Epithelial cell of esophagus (primary cell): Measurements from ENCODE around the gene OR4D9.
A peak's percentile ranks its signal among the peaks of the same experiment; 100 is the strongest.

Source experiments
- DNase-seq: peaks from one replicate; pipeline ENCODE4 v3.0.0; 2010; ENCODE audit warnings: low read depth
- H3K4me3 ChIP-seq: 2 replicates; pipeline ENCODE4 v1.5.1; 2011; ENCODE audit warnings: mild to moderate bottlenecking, low read length, control low read depth
- TF ChIP-seq, protein P1 (sequence below): IDR thresholded peaks from 2 replicates; pipeline ENCODE4 v1.5.1; 2011; ENCODE audit warnings: low read depth, mild to moderate bottlenecking, low read length, control low read depth, inconsistent platforms; ENCODE audit not compliant: insufficient read depth; ENCODE audit errors: missing control alignments

OR4D9 gene

DNA sequence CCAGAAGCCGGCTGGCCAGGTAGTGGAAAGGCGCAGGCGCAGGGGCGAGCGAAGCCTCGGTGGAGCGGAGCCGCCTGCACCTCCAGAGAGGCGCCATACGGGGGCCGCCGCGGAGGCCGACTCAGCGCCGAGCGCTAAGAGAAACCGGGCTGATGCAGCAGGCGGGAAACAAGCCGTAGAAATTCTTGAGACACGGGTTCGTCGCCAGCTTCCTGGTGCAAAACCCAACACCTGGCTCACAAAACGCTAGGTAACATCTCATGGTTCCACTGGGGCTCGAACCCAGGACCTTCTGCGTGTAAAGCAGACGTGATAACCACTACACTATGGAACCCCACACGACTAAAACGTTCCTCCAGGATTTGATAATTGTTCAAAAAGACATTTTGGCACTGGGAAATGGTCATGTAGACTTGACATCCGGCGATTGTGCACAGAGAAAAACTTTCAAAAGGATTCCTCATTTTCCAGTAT lies 39.1 kb downstream of the OR4D9 start:
- DNase-seq: peak; percentile 97
- H3K4me3 ChIP-seq: peak overlapping the region; percentile 78
- TF ChIP-seq, protein P1, sequence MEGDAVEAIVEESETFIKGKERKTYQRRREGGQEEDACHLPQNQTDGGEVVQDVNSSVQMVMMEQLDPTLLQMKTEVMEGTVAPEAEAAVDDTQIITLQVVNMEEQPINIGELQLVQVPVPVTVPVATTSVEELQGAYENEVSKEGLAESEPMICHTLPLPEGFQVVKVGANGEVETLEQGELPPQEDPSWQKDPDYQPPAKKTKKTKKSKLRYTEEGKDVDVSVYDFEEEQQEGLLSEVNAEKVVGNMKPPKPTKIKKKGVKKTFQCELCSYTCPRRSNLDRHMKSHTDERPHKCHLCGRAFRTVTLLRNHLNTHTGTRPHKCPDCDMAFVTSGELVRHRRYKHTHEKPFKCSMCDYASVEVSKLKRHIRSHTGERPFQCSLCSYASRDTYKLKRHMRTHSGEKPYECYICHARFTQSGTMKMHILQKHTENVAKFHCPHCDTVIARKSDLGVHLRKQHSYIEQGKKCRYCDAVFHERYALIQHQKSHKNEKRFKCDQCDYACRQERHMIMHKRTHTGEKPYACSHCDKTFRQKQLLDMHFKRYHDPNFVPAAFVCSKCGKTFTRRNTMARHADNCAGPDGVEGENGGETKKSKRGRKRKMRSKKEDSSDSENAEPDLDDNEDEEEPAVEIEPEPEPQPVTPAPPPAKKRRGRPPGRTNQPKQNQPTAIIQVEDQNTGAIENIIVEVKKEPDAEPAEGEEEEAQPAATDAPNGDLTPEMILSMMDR: peak; percentile 45

DNA sequence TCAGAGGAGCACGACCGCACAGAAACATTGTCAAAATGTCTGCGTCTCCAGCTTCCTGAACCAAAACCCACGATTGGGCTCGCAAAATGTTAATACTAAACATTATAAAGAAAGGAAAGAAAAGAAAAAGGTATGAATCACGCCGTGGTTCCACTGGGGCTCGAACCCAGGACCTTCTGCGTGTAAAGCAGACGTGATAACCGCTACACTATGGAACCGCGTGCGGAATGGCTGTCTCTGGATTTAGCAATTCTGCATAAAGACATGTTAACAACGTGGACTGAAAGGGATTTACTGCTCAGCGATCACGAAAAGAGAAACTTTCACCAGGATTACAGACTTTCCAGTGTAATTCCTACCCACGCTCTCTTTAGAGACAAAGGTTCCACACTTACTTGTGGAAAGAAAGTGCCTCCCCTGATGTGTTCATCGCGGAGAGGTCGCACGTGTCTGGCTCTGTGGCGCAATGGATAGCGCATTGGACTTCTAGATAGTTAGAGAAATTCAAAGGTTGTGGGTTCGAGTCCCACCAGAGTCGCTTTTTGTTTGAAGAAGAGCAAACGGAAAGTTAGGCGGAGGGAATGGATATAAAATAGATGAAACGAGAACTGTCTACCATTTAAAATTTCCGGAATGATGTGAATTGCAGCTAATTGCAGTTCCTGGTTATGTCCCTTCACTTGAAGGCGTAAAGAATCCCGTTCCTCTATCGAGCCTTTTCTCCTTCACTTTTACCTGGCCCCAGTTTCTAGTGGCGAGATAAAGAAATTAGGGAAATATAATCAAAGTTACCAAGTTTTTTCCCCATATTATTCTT lies 39.7 kb downstream of the OR4D9 start:
- peak overlapping the region; percentile 78 for H3K4me3 ChIP-seq
- TF ChIP-seq, protein P1: no peak
- peak; percentile 88 for DNase-seq

DNA sequence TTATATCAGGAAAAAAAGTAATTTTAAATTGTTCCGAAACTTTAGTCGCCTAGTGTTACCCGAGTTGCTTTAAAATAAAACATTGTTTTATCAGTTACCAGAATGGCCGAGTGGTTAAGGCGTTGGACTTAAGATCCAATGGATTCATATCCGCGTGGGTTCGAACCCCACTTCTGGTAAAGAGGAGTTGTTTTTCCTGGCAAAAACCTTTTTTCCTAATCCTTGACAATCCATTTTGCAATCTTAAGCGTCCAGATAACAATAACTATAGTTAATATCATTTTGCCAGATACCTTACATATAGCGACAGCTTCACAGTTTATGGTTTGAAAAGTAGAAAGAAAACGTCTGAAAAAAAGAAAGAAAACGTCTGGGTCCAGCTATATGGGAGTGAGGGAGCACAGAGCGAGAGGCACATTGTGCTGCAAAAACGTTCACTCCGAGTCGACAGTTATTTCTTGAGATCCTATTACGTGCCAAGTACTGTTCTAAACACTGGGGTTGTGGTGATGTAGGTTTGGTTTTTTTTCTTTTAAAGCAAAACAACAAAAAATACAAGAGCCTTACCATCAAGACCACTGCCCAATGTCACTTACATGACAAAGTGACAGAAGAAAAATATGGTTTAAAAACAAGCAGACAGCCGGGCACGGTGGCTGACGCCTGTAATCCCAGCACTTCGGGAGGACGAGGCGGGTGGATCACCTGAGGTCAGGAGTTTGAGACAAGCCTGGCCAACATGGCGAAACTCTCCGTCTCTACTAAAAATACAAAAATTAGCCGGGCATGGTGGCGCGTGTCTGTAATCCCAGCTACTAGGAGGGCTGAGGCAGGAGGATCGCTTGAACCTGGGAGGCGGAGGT lies 40.6 kb downstream of the OR4D9 start:
- TF ChIP-seq, protein P1: no peak
- peak; percentile 76 for DNase-seq
- peak overlapping the region; percentile 78 for H3K4me3 ChIP-seq

DNA sequence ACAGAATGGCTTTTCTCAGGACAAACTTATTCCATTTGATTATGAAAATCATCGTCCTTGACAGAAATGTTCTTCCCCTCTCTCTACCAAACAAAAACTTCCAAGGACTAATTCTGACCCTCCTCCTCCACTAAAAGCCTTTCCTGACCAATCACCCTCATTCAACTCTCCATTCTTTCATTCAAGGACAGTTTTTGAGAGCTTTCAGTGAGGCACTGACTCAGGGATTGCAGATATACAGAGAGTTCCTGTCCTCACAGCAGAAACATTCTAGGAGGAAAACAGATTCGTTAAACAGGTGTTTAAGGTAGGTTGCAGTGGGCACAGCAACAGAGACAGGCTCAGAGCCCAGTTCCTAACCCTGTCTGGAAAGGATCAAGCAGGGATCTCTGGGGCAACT lies 41.5 kb downstream of the OR4D9 start:
- TF ChIP-seq, protein P1: no peak
- H3K4me3 ChIP-seq: no peak overlapping the region
- DNase-seq: no peak

DNA sequence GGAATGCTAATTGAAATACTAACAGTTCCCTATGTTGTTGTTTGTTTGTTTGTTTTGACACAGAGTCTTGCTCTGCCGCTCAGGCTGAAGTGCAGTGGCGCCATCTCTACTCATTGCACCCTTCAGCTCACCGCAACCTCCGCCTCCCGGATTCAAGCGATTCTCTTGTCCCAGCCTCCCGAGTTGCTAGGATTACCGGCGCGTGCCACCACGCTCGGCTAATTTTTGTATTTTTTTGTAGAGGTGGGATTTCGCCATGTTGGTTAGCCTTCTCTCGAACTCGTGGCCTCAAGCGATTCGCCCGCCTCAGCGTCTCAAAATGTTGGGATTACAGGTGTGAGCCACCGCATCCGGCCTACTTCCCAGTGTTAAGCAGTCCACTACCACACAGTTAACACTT lies 42.0 kb downstream of the OR4D9 start:
- TF ChIP-seq, protein P1: no peak
- no peak for DNase-seq
- H3K4me3 ChIP-seq: no peak overlapping the region

DNA sequence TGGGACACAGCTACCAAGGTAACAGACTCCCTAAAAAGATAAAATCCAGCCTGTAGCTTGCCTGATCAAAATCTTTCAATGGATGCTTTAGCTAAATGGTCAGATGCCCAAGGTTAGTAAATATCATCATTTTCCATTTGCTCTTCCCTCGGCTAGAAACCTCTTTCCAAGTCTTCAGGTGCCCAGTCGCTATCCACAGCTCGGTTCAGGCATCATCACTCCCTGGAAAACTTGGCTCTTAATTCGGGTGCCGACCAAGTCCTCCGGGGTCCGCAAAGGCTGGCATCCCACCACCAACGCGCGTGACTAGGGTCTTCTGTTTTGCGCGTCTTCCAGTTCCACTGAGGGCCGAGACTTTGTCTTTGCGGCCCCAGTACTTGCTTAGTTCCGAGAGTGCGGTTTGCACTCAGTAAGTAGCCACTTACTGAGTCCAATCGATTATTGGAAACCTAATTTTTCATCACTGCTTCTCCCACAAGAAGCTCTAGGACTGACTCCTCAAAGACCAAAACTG lies 44.3 kb downstream of the OR4D9 start:
- peak overlapping the region; percentile 38 for H3K4me3 ChIP-seq
- TF ChIP-seq, protein P1: no peak
- no peak for DNase-seq
